Inferior parietal cortex (tissue), 1 donor: ENCODE results near the gene BORCS5.
"Not testable (repeated sequence)": the region's sequence is repeated elsewhere in the genome, so short reads cannot be mapped to it uniquely, and the experiment has no call there.

Experiments
- DNase-seq: peaks from one replicate; pipeline ENCODE4 v3.0.0-alpha.2; 2016; ENCODE audit errors: extremely low spot score

Gene BORCS5

GRCh38 chr12:12460935-12461922 lies 104.4 kb downstream of the BORCS5 start:
- no peak for DNase-seq

GRCh38 chr12:12461923-12462315 lies 105.0 kb downstream of the BORCS5 start:
- no peak for DNase-seq

- no peak for DNase-seq
Observed at GRCh38 chr12:12465522-12465921, 108.6 kb downstream of the BORCS5 start.

GRCh38 chr12:12466157-12466556 lies 109.3 kb downstream of the BORCS5 start:
- DNase-seq = no peak

- DNase-seq = no peak
Observed at GRCh38 chr12:12467264-12467663, 110.4 kb downstream of the BORCS5 start.

GRCh38 chr12:12467688-12468261 lies 110.9 kb downstream of the BORCS5 start:
- no peak for DNase-seq

GRCh38 chr12:12468575-12468974 lies 111.7 kb downstream of the BORCS5 start:
- DNase-seq = no peak

- DNase-seq = no peak
Observed at GRCh38 chr12:12469386-12469785, 112.5 kb downstream of the BORCS5 start.

- no peak for DNase-seq
Observed at GRCh38 chr12:12470751-12471306, 114.0 kb downstream of the BORCS5 start.

GRCh38 chr12:12471982-12472961 lies 115.4 kb downstream of the BORCS5 start:
- DNase-seq = not testable (repeated sequence)

- no peak for DNase-seq
Observed at GRCh38 chr12:12473223-12473622, 116.3 kb downstream of the BORCS5 start.

GRCh38 chr12:12474471-12474928 lies 117.6 kb downstream of the BORCS5 start:
- DNase-seq = no peak

GRCh38 chr12:12474931-12475795 lies 118.3 kb downstream of the BORCS5 start:
- DNase-seq = no peak

- peak; percentile 77 for DNase-seq
Observed at GRCh38 chr12:12476857-12477531, 120.1 kb downstream of the BORCS5 start.

- DNase-seq = no peak
Observed at GRCh38 chr12:12477532-12477890, 120.6 kb downstream of the BORCS5 start.

- DNase-seq = no peak
Observed at GRCh38 chr12:12480074-12480473, 123.2 kb downstream of the BORCS5 start.

GRCh38 chr12:12481631-12482030 lies 124.8 kb downstream of the BORCS5 start:
- no peak for DNase-seq

- no peak for DNase-seq
Observed at GRCh38 chr12:12482150-12482761, 125.4 kb downstream of the BORCS5 start.

GRCh38 chr12:12482959-12483358 lies 126.1 kb downstream of the BORCS5 start:
- no peak for DNase-seq

GRCh38 chr12:12483438-12483837 lies 126.6 kb downstream of the BORCS5 start:
- no peak for DNase-seq
